CD1c-positive myeloid dendritic cell (primary cell): Measurements from ENCODE around the gene KRAS.

Experiments used
- DNase-seq: peaks from one replicate; pipeline ENCODE4 v3.0.0-alpha.2; 2016; ENCODE audit errors: extremely low spot score

The KRAS gene

GRCh38 chr12:25256005-25256404, 5.3 kb upstream of the KRAS start:
- no peak for DNase-seq

GRCh38 chr12:25254271-25254880, 3.6 kb upstream of the KRAS start:
- DNase-seq = no peak

- DNase-seq = no peak
Observed at GRCh38 chr12:25253371-25254068, 2.8 kb upstream of the KRAS start.

- DNase-seq = no peak
Observed at GRCh38 chr12:25252946-25253345, 2.2 kb upstream of the KRAS start.

GRCh38 chr12:25251769-25252168, 1.0 kb upstream of the KRAS start:
- DNase-seq = no peak

- DNase-seq = peak; percentile 62
Observed at GRCh38 chr12:25249931-25250738, 594 bp downstream of the KRAS start.

- DNase-seq = no peak
Observed at GRCh38 chr12:25248732-25249131, 2.0 kb downstream of the KRAS start.

GRCh38 chr12:25248137-25248536, 2.6 kb downstream of the KRAS start:
- DNase-seq = no peak

- DNase-seq = no peak
Observed at GRCh38 chr12:25245491-25245890, 5.2 kb downstream of the KRAS start.

- no peak for DNase-seq
Observed at GRCh38 chr12:25243680-25243990, 7.1 kb downstream of the KRAS start.

GRCh38 chr12:25242981-25243679, 7.6 kb downstream of the KRAS start:
- DNase-seq = no peak

- peak; percentile 66 for DNase-seq
Observed at GRCh38 chr12:25241167-25242020, 9.3 kb downstream of the KRAS start.

- DNase-seq = no peak
Observed at GRCh38 chr12:25236626-25237025, 14.1 kb downstream of the KRAS start.

- DNase-seq = no peak
Observed at GRCh38 chr12:25236190-25236589, 14.5 kb downstream of the KRAS start.

- no peak for DNase-seq
Observed at GRCh38 chr12:25213338-25213737, 37.4 kb downstream of the KRAS start.

- no peak for DNase-seq
Observed at GRCh38 chr12:25208554-25208953, 42.2 kb downstream of the KRAS start.

GRCh38 chr12:25207846-25208245, 42.9 kb downstream of the KRAS start:
- no peak for DNase-seq

GRCh38 chr12:25207411-25207810, 43.3 kb downstream of the KRAS start:
- no peak for DNase-seq

GRCh38 chr12:25202137-25202536, 48.6 kb downstream of the KRAS start:
- DNase-seq = no peak

GRCh38 chr12:25200703-25201102, 50.0 kb downstream of the KRAS start:
- DNase-seq = no peak

- peak; percentile 12 for DNase-seq
Observed at GRCh38 chr12:25197608-25198007, 53.1 kb downstream of the KRAS start.
